NK-92 (cell line): ENCODE measurements around the gene RERE.
"Not testable (repeated sequence)": the region's sequence is repeated elsewhere in the genome, so short reads cannot be mapped to it uniquely, and the experiment has no call there.

Experiments
- DNase-seq: peaks from one replicate; lab custom pipeline; 2025; ENCODE audit not compliant: unreplicated experiment; lab: John Stamatoyannopoulos, UW

The RERE gene

DNA sequence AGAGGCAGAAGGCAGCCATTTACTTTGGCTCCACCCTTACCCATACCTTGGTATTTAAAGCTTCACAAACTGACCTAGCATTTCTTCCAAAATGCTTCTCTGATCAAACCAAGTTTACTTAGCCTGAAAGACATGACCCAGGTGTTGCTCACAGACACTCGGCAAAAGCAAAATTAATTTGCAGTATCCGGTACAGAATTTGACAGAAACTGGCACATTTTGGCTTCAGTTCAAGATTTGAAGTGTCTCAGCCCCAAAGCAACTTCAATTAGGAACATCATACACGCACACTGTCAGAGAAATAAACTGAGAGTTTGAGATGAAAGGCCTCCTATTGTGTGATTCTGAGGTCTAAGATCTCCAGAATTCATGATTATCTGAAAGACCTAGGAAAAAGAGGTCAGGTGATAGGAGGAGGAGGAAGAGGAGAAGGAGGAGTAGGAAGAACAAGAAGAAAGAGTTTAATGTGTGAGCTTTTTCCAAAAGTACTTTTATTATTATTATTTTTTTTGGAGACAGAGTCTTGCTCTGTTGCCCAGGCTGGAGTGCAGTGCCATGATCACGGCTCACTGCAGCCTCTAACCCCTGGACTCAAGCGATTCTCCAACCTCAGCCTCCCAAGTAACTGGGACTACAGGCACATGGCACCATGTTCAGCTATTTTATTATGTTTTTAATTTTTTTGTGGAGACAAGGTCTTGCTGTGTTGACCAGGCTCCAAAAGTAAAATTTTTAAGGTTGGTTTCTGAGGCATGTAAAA lies 355.9 kb downstream of the RERE start:
- DNase-seq: no peak

DNA sequence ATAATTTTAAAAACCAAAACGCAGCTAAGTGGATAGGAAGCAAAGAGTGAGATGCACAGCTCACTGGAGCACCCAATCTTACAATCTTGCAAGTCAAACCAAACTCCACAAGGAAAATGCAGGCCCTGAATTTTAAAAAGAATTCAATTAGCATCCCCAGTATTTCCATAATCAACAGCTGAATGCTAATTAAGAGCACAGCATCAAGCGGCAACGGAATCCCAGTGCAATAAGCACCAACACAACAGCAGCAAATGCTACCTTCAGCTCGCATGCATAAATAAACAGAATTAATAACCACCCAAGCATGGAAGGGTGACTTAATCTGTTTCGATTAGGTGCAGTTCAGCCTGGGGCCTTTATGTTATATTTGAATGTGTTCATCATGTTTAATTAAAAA lies 356.7 kb downstream of the RERE start:
- no peak for DNase-seq

DNA sequence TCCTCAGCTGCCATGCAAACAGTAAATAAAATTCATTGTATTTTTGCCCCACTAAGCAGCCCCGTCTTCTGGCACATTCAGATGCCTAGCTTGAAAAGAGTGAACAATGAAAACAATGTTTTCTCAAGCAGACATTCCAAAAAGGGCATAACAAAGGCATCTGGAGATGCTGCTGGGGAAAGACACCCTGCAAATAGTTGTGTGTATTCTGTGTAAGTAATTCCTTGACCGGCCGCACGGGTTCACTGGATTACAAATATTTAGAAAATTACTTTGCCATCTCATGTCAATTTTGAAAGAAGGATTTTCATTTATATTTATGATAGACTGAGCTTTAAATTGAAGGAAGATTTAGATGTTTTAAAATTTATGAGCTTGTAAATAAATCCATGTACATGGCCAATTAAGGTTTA lies 357.3 kb downstream of the RERE start:
- no peak for DNase-seq

DNA sequence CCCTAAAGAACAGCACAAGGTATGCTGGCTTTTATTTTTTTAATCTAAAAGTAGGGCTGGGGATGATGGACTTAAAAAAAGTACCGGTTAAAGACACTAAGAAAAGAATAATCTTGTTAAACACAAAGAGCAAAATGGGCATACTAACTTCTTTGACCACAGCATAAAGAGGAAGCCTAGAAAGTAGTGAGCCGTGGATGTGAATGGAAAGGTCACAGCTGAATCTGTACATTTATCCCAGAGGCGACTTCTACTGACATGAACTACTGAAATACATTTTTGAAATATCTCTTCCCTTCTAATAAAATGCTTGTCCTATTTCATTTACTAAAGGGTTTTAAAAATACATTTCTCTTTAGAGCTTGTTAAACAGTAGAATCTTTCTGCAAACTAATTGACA lies 358.8 kb downstream of the RERE start:
- DNase-seq: no peak

DNA sequence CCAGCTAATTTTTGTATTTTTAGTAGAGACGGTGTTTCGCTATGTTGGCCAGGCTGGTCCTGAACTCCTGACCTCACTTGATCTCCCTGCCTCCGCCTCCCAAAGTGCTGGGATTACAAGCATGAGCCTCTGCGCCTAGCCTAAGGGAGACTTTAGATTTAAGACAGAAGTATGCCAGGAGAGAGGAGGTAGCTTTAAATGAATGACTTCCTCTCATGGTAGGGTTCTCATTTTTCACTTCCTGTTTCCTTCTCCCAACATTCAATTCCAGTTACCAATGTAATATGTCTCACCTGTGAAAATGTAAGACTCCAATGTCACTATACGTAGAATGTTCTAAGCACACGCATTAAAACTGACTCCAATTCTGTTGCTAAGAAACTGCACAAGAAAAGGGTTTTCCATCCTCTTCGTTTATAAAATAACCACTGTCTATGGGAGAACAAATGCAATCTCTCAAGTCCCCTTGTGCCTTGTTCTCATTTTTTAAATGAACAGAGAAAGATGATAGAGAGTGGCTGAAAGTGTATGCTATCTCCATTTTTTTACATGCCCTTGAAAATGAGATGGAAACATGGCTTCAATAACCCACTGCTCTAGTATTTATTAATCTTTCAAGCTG lies 359.6 kb downstream of the RERE start:
- no peak for DNase-seq

DNA sequence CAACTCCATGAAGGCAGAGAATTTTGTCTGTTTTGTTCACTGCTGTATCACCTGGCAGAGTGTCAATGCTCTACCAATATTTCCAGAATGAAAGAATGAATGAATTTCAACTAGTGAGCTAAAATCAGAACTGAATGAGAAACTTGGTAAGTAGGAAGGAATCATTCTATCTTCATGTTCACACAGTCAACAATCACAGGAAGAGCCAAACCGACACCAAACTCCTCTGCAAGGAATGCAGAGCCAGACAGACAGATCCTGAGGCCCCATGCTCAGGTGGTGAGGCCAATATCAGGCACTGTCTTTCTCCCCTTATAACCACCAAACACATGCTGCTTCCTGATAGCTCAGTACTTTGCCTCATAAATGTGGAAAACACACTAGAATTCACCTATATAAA lies 360.4 kb downstream of the RERE start:
- DNase-seq: no peak

DNA sequence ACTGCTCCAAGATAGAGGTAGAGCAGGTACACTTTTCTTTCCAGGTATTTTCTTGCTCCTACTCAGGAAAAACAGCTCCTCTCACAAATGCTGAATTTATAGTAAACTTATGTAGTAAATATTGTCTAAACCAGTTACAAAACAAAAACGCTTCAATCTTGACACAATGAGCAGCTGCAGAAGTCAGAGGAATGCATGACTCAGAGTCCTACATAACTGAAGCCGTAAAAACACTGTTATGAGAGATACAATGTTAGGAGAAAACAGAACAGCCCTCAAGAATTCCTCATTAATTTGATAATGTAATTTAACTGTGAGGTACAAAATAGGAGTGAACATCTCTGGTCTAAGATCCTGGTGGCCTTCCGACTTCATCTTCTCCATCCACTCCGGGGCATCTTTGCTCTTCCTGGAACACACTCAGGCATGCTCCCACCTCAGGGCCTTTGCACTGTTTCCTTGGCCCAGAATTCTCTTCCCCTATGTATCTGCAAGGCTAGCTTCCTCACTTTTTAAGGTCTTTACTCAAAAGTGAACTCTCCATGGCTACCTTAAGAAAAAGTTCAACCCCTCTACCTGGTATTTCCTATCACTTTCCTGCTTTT lies 361.0 kb downstream of the RERE start:
- no peak for DNase-seq

DNA sequence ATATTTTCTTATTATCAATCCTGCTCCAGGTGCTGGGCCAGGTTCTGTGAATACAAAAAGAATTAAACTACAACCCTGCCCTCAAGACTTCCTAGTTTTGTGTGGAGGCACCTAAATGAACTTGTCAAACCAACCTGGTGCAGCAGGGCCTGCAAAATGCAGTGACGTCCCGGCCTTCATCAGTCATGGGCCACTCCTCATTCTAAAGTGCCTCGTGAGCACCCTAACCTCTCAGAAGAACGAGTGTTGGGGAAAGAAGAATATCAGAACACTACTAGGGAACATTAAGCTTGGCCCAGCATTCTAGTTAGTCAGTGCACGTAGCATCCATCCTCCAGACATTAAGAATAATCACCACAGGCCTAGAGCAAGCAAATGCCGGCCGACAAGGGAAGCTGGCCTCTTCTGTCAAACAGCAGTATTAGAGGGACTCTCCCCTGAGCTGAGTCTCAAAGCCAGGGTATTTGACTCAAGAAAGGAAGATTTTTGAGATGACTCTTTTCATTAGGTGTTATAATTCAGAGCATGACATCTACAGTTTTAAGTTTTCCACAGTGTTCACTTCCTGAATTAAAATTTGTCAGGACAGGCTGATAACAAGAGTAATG lies 361.6 kb downstream of the RERE start:
- DNase-seq: no peak

DNA sequence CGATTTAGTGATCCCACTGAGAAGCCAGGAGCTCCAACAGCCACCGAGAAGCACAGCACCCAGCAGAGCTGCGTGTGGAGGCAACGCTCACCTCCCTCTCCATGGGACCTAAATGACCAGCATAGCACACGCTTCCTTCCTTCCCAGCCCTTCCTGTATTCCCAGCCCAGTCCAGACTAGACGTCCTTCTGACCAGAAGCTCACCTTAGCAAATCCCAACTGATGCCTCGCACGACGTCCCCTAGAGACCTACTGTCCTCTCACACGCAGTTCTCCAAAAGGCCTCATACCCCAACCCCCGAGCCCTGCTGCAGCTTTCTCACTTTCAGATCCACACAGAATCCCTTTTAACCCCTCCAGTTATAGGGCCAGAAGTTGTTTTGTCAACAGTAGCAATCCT lies 367.1 kb downstream of the RERE start:
- no peak for DNase-seq

DNA sequence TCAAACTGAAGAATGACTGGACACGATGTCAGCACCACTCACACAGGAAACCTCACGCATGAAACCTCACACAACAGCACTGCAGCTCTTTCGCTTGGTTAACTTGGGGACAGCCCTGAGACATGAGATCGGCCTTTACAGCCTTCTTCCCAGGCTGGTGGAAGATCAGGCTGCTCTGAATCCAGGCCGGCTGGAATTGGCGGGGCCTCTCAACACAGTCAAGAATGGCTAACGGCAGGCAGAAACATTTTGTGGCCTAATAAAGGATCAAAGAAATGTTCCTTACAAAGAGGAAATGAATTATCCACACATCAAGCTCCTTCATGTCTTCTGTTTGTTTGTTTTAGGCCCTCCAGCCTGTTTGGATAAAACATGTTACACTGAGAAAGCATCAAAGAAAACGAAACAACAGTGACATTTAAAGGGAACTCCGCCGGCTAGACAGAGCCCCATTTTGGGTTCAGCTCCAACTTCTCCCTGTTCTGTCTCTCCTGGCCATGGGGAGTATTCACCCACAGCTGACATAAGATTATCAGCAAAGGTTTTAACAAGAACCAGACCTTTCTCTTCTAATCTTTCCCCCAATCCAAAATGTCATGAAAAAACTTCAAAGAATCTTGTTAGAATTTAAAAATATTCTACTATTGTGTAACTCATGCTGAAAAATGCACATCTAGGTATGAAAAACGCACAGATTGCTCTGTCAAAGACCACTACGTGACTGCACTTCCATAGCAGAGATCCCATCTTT lies 368.4 kb downstream of the RERE start:
- DNase-seq: no peak

DNA sequence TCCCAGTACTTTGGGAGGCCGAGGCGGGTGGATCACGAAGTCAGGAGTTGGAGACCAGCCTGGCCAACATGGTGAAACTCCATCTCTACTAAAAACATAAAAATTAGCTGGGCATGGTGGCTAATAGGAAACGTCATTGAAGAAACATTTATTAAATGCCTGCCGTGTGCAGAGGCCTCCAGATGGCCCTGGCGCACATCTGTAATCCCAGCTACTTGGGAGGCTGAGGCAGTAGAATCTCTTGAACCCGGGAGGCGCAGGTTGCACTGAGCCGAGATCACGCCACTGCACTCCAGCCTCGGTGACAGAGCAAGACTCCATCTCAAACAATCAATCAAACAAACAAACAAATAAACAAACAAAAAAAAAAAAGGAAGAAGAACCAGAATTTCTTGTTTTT lies 368.9 kb downstream of the RERE start:
- not testable (repeated sequence) for DNase-seq

DNA sequence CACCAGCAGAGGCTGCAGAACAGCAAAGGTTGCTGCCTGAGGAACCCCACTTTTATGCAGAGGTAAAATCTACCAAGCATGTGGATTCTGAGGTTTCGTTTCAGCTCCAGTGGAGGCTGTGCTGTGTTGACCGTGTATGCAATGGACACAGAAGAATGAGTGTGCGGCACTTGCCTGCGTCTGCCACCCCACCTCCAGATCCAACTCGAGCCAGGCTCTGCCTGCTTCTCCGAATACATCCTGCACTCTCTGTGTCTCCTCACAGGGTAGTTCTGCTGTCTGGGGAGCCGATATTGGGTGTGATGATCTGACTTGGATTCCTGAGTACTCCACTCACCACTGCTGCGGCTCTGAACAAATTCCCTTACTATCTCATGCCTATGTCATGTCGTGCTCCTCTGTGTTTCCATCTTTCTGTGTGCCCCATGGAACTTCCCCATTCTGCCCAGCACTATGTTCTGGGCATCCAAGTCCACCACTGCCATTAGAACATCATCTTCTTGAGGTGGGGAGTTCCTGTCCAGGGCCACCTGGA lies 369.8 kb downstream of the RERE start:
- DNase-seq: no peak

DNA sequence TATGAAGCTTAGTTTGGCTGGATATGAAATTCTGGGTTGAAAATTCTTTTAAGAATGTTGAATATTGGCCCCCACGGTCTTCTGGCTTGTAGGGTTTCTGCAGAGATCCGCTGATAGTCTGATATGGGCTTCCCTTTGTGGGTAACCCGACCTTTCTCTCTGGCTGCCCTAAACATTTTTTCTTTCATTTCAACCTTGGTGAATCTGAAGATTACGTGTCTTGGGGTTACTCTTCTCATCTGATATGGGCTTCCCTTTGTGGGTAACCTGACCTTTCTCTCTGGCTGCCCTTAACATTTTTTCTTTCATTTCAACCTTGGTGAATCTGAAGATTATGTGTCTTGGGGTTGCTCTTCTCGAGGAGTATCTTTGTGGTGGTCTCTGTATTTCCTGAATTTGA lies 371.3 kb downstream of the RERE start:
- not testable (repeated sequence) for DNase-seq

DNA sequence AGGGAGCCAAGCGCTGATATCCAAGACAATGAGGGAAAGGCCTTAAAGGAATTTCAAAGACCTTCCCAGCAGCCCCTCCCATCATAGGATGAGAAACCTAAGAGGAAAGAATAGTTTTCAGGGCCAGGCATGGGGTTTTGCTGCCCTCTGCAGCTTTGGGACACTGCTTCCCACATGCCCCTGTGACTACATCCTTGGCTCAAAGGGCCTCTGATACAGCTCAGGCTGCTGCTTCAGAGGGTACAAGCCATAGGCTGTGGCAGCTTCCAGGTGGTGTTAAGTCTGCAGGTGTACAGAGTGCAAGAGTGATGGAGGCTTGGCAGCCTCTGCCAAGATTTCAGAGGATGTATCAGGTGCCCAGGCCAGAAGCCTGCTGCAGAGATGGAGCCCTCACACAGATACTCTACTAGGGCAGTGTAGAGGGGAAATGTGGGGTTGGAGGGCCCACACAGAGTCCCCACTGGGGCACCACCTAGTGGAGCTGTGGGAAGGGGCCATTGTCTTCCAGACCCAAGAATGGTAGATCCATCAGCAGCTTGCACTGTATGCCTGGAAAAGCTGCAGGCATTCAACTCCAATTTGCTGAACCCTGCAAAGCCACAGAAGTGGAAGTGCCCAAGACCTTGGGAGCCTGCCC lies 373.8 kb downstream of the RERE start:
- DNase-seq: no peak

DNA sequence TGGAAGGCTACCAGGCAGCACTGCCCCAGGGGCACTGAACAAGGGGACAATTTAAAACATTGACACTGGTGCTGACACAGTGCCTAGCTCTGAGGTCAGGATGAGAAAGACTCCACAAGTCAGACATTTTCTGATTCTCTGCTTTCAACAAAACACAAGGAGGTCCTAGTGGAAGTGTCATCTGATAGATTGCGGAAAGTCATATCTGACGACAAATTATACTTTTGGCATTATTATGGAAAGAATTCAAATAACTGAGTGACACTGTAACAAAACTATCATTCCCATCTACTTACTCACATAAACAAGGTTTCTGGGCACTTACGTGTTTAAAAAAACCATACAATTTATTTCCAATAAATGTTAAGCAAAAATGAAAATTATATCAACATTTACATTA lies 376.0 kb downstream of the RERE start:
- no peak for DNase-seq

DNA sequence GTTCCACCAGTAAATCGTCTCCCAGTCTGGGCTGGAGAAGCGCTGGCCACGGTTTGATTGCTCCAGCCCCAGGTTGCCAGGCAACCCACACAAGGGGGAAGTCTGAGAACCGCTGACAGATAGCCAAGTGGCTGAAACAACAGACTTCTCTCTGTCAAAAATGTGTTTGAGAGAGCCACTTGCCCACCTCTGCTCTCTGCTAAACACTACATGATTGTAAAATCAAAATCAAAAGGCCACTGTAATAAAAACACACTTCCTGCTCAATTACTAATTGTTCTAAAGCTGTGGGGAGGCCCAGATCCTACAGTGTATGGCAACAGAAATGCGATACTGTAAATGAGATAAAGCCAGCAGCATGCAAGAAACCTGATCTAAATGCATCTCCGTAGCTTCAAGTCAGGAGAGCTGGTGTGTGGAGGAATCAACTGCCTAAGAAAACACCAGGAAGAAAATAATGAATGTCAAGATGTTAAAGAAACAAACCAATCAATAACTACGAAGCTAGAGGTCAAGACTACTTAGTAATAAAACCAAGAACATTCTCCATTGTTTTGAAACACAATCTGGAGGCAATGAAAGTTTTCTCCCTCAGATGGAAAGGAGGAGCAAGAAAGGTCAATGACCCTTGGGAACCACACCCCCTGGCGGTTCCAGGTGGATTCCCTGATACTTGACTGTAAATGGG lies 378.3 kb downstream of the RERE start:
- DNase-seq: no peak

DNA sequence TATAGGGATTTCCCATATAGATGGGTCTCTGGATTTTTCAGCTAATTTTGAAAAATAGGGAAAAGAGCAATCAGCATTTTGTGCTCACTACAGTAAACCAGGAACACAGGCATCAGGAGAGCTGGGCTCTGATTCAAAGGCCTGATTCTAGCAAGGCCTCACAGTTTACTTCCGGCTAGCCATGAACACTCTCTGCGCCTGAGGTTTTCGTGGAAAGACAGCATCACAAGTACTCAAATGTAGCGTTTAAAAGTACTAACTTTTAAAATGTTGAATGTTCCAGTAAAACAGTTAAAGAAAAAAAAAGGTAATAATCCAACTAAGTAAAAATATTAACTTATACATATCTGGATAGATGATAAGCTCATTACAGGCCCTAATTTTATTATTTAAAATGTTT lies 379.0 kb downstream of the RERE start:
- no peak for DNase-seq

DNA sequence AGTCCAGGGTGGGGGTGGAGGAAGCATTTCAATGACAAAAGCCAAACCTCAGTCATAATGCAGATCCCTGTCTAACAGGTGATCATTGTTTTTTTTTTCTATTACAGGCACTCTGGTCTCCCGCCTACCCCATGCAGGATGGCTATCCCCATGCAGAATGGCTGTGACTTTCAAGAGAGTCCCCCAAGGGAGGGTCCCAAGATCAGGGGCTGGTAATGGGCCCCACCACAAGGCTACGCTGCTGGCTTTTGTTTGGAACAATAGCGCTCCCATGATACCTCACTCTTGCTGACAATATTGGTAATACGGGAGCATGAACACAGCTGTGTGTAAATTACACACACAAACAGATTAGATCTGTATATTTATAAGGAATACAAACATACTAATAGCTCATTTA lies 380.1 kb downstream of the RERE start:
- DNase-seq: no peak

DNA sequence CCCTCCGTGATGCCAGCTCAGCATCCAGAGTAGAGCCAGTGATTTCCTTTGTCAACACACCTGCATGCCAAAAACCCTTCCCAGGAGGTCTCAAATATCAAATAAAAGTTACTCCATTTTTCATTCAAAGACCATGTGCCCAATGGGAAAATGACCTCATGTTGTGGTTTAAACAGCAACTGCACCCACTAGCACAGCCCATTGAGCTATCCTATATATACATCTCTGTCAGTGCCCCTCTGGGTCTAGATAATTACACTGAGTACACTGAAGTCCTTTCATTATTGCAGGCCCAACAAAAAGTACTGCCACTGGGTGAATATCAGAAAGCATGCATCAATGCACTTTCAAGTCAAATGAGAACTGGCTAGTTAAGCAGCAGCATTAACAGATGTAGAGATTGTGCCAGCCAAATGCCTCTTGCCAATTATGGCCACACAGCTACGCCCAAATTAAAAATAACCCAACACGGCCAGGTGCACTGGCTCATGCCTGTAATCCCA lies 381.8 kb downstream of the RERE start:
- no peak for DNase-seq

DNA sequence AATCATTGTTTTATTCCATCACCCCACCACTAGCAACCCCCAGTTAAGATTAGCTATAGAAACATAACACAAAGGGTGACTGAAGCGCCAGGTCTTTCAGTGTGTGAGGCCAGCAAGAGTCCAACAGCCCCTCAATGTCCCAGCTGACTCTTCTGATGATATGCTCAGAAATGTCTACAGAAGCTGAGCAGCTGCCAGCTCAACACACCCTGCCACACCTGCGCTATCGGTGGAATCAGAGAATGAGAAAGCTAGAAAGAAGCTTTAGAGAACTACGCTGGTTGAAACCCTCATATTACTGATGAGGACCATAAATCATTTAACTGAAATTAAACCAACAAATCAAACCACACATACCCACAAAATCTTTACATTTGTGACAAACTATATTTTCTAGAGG lies 383.3 kb downstream of the RERE start:
- DNase-seq: no peak
